Measurements from ENCODE around the gene ACRV1.

Gene ACRV1

GRCh38 chr11:125689274-125689859 is 8.7 kb upstream of the ACRV1 start:
- H3K36me3 ChIP-seq = peaks cover 1% of the 10 kb centered on the region
- no peaks in the 10 kb centered on the region for H4K20me1 ChIP-seq
- H3K4me3 ChIP-seq = no peak overlapping the region
- no peak overlapping the region for H3K9ac ChIP-seq
- no peak for TF ChIP-seq Cebpa-rat (IDR thresholded peaks at IDR 0.05)
- H3K4me2 ChIP-seq = no peak overlapping the region
- no peaks in the 10 kb centered on the region for H3K27me3 ChIP-seq
- no peak overlapping the region for H3K27ac ChIP-seq
- 0 out of 2 replicates have a peak, but pooled peaks cover 7% of the 10 kb centered on the region for H3K9me3 ChIP-seq
- no peaks in the 10 kb centered on the region for H3K4me1 ChIP-seq

- H3K4me1 ChIP-seq = no peaks in the 10 kb centered on the region
- no peak overlapping the region for H3K27ac ChIP-seq
- H3K9me3 ChIP-seq = 0 out of 2 replicates have a peak, but pooled peaks cover 7% of the 10 kb centered on the region
- H3K9ac ChIP-seq = no peak overlapping the region
- no peak overlapping the region for H3K4me3 ChIP-seq
- no peaks in the 10 kb centered on the region for H4K20me1 ChIP-seq
- H3K27me3 ChIP-seq = no peaks in the 10 kb centered on the region
- no peak overlapping the region for H3K4me2 ChIP-seq
- no peak for TF ChIP-seq Cebpa-rat (IDR thresholded peaks at IDR 0.05)
- peaks cover 8% of the 10 kb centered on the region for H3K36me3 ChIP-seq
Observed at GRCh38 chr11:125688632-125689031, 8.0 kb upstream of the ACRV1 start.

GRCh38 chr11:125688066-125688465 is 7.4 kb upstream of the ACRV1 start:
- Histone ChIP-seq H3K9me3 (0 out of 2 replicates have a peak, but pooled peaks cover 7% of the 10 kb centered on the region), H3K27me3 (no peaks in the 10 kb centered on the region), H3K4me3 (no peak overlapping the region), H3K4me1 (no peaks in the 10 kb centered on the region), H3K4me2 (no peak overlapping the region), H3K27ac (no peak overlapping the region), H4K20me1 (no peaks in the 10 kb centered on the region), H3K9ac (no peak overlapping the region), H3K36me3 (peaks cover 13% of the 10 kb centered on the region)
- no peak for TF ChIP-seq Cebpa-rat (IDR thresholded peaks at IDR 0.05)

GRCh38 chr11:125685228-125685627 is 4.6 kb upstream of the ACRV1 start:
- no peak overlapping the region for H3K27ac ChIP-seq
- no peak overlapping the region for H3K4me2 ChIP-seq
- H3K4me3 ChIP-seq = no peak overlapping the region
- H3K9me3 ChIP-seq = 0 out of 2 replicates have a peak, but pooled peaks cover 7% of the 10 kb centered on the region
- H3K27me3 ChIP-seq = no peaks in the 10 kb centered on the region
- H3K4me1 ChIP-seq = peaks cover 12% of the 10 kb centered on the region; the same call in 1 of the 2 replicates
- TF ChIP-seq Cebpa-rat (IDR thresholded peaks at IDR 0.05) = no peak
- H4K20me1 ChIP-seq = no peaks in the 10 kb centered on the region
- H3K9ac ChIP-seq = no peak overlapping the region
- peaks cover 19% of the 10 kb centered on the region for H3K36me3 ChIP-seq

- peaks cover 61% of the 10 kb centered on the region for H3K36me3 ChIP-seq
Observed at GRCh38 chr11:125679837-125680236, 810 bp downstream of the ACRV1 start.

GRCh38 chr11:125679397-125679796 is 1.2 kb downstream of the ACRV1 start:
- H3K27ac ChIP-seq = no peak overlapping the region
- no peak overlapping the region for H3K9ac ChIP-seq
- H3K4me2 ChIP-seq = no peak overlapping the region
- no peaks in the 10 kb centered on the region for H3K27me3 ChIP-seq
- TF ChIP-seq Cebpa-rat (IDR thresholded peaks at IDR 0.05) = no peak
- peaks cover 65% of the 10 kb centered on the region for H3K36me3 ChIP-seq
- no peaks in the 10 kb centered on the region for H4K20me1 ChIP-seq
- peaks cover 12% of the 10 kb centered on the region; the same call in 1 of the 2 replicates for H3K4me1 ChIP-seq
- H3K9me3 ChIP-seq = no peaks in the 10 kb centered on the region
- no peak overlapping the region for H3K4me3 ChIP-seq

More at GRCh38 chr11:125679837-125680236, 810 bp downstream of the ACRV1 start:
- peaks cover 12% of the 10 kb centered on the region; the same call in 1 of the 2 replicates for H3K4me1 ChIP-seq
- no peaks in the 10 kb centered on the region for H4K20me1 ChIP-seq
- no peak overlapping the region for H3K4me2 ChIP-seq
- H3K27me3 ChIP-seq = no peaks in the 10 kb centered on the region
- no peak for TF ChIP-seq Cebpa-rat (IDR thresholded peaks at IDR 0.05)
- no peak overlapping the region for H3K27ac ChIP-seq
- H3K9ac ChIP-seq = no peak overlapping the region
- H3K9me3 ChIP-seq = no peaks in the 10 kb centered on the region
- H3K4me3 ChIP-seq = no peak overlapping the region

- Histone ChIP-seq H3K9me3 (no peaks in the 10 kb centered on the region), H3K27me3 (no peaks in the 10 kb centered on the region), H3K4me1 (no peaks in the 10 kb centered on the region), H3K9ac (no peak overlapping the region), H3K27ac (no peak overlapping the region), H4K20me1 (no peaks in the 10 kb centered on the region), H3K36me3 (peaks cover 87% of the 10 kb centered on the region), H3K4me2 (no peak overlapping the region), H3K4me3 (no peak overlapping the region)
- no peak for TF ChIP-seq Cebpa-rat (IDR thresholded peaks at IDR 0.05)
Observed at GRCh38 chr11:125675196-125675595, 5.5 kb downstream of the ACRV1 start.

- H3K36me3 ChIP-seq = peaks cover 90% of the 10 kb centered on the region
Observed at GRCh38 chr11:125674210-125674609, 6.4 kb downstream of the ACRV1 start.

GRCh38 chr11:125671561-125671960 is 9.1 kb downstream of the ACRV1 start:
- Histone ChIP-seq H3K9ac (no peak overlapping the region), H3K36me3 (peaks cover 92% of the 10 kb centered on the region), H3K27me3 (no peaks in the 10 kb centered on the region), H3K4me2 (no peak overlapping the region), H3K9me3 (peaks cover 10% of the 10 kb centered on the region), H4K20me1 (no peaks in the 10 kb centered on the region), H3K4me3 (no peak overlapping the region), H3K27ac (no peak overlapping the region), H3K4me1 (no peaks in the 10 kb centered on the region)
- TF ChIP-seq Cebpa-rat (IDR thresholded peaks at IDR 0.05) = no peak

More at GRCh38 chr11:125674210-125674609, 6.4 kb downstream of the ACRV1 start:
- TF ChIP-seq Cebpa-rat (IDR thresholded peaks at IDR 0.05) = no peak
- Histone ChIP-seq H3K9ac (no peak overlapping the region), H3K27me3 (no peaks in the 10 kb centered on the region), H4K20me1 (no peaks in the 10 kb centered on the region), H3K4me1 (no peaks in the 10 kb centered on the region), H3K4me3 (no peak overlapping the region), H3K4me2 (no peak overlapping the region), H3K27ac (no peak overlapping the region), H3K9me3 (no peaks in the 10 kb centered on the region)

GRCh38 chr11:125670172-125670571 is 10.5 kb downstream of the ACRV1 start:
- TF ChIP-seq Cebpa-rat (IDR thresholded peaks at IDR 0.05) = no peak
- Histone ChIP-seq H3K4me2 (no peak overlapping the region), H3K36me3 (peaks cover 87% of the 10 kb centered on the region), H3K27ac (no peak overlapping the region), H3K4me3 (no peak overlapping the region), H3K4me1 (no peaks in the 10 kb centered on the region), H3K27me3 (no peaks in the 10 kb centered on the region), H4K20me1 (no peaks in the 10 kb centered on the region), H3K9ac (no peak overlapping the region), H3K9me3 (peaks cover 20% of the 10 kb centered on the region)

Measured in BLaER1 (cell line).